ENCODE measurements around the gene TMEM14A.
"Not testable (repeated sequence)": the region's sequence is repeated elsewhere in the genome, so short reads cannot be mapped to it uniquely, and the experiment has no call there.

Gene TMEM14A

GRCh38 chr6:52697903-52698302 lies 27.0 kb downstream of the TMEM14A start:
- DNase-seq (ENCODE audit: low read depth in 3 of 3), result no peak

DNA sequence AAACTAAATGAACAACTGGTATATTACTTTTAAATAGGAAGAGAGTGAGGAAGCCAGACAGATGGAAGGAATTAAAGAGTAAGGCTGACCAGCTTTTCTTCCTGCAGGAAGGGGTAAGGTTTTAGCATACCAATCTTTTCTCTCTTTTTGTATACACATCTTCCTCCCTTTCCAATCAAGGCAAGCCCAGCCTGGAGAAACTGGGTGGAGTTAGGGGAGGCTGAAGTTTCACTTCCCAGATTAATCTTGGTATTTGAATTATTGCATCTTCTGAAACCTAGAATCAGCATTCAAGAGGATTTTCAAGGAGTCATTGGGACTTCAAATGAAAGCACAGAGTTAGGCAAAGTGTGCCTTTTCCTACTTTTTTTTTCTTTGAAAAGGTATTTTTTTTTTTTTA lies 33.1 kb downstream of the TMEM14A start:
- DNase-seq (ENCODE audit: low read depth in 3 of 3), result no peak

DNA sequence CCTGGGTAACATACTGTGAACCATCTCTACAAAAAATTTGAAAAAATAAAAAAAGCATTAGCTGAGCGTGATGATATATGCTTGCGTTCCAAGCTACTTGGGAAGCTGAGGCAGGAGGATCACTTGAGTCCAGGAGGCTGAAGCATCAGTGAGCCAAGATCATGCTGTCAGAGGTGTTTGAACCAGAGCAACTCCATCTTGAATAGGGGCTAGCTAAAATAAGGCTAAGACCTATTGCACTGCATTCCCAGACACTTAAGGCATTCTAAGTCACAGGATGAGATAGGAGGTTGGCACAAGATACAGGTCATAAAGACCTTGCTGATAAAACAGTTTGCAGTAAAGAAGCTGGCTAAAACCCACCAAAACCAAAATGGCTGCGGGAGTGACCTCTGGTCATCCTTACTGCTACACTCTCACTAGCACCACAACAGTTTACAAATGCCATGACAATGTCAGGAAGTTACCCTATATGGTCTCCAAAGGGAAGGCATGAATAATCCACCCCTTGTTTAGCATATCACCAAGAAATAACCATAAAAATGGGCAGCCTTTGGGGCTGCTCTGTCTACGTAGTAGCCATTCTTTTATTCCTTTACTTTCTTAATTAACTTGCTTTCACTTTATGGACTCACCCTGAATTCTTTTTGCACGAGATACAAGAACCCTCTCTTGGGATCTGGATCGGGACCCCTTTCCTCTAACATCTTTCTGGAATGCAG lies 34.0 kb downstream of the TMEM14A start:
- not testable (repeated sequence) for DNase-seq (ENCODE audit: low read depth in 3 of 3)

GRCh38 chr6:52706001-52706400 lies 35.1 kb downstream of the TMEM14A start:
- no peak for DNase-seq (ENCODE audit: low read depth in 3 of 3)

DNA sequence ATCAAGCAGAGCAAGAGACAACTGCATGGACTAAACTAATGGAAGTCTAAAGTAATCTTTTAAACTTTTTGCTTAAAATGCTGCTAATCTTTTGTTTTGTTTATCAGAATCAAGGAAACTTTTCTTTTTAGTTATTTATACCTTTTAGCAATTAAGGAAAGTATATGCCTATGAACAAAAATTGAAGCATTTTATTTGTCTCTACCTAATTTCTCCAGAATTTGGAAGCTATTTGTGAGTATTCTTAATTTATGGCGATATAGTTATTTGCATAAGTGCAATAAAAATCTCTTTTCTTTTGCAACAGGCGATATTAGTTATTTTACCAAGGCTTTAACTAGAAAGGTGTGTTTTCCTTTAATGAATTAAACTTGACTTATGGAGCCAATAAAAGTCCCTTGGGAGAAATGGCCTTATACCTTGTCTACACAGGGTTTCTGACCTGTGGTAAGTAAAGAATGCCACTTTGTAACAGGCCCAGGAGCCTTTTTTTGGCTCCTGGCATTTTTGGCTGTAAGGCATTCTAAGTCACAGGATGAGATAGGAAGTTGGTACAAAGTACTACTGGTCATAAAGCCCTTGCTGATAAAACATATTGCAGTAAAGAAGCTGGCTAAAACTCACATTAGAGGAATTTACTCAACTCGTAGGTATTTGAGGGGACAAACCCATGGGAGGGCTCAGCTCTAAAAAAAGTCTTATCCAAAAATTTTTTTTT lies 37.2 kb downstream of the TMEM14A start:
- DNase-seq (ENCODE audit: low read depth in 3 of 3), result no peak

GRCh38 chr6:52712136-52712535 lies 41.2 kb downstream of the TMEM14A start:
- DNase-seq (ENCODE audit: low read depth in 3 of 3), result no peak

DNA sequence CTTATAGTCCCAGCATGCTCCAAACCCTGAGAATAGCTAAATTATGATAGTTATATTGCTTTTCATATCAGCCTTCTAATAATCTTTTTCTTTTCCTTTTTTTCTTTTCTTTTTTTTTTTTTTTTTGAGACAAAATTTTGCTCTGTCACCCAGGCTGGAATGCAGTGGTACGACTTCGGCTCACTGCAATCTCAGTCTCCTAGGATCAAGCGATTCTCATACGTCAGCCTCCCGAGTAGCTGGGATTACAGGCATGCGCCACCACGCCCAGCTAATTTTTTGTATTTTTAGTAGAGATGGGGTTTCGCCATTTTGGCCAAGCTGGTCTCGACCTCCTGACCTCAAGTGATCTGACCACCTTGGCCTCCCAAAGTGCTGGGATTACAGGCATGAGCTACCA lies 43.8 kb downstream of the TMEM14A start:
- DNase-seq (ENCODE audit: low read depth in 3 of 3), result not testable (repeated sequence)

- no peak for DNase-seq (ENCODE audit: low read depth in 3 of 3)
These were observed 47.6 kb downstream of the TMEM14A start for GRCh38 chr6:52718550-52718949.

DNA sequence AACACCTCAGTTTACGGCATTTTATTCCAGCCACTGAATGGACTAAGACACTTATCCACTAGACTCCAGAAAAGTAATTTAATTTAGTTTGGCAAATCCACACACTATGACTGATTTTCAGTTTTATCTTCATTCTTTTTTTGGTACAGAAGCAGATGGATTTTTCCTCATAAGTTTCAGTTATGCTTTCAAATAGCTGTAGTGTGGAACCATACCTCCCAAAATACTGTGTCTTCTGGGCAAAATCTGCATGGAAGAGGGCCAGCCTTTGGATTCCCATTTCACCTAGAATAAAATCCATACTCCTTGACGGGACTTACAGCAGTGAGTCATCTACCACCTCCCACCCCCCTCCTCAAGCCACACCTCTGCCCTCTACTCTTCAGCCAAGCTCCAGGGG lies 49.4 kb downstream of the TMEM14A start:
- DNase-seq (ENCODE audit: low read depth in 3 of 3), result no peak

GRCh38 chr6:52724042-52724405 lies 53.1 kb downstream of the TMEM14A start:
- no peak for DNase-seq (ENCODE audit: low read depth in 3 of 3)

GRCh38 chr6:52724406-52725121 lies 53.7 kb downstream of the TMEM14A start:
- peak; percentile 12 to 63 (median 18) for DNase-seq (ENCODE audit: low read depth in 3 of 3)

- DNase-seq (ENCODE audit: low read depth in 3 of 3), result no peak
These were observed 54.2 kb downstream of the TMEM14A start for GRCh38 chr6:52725143-52725534.

- no peak for DNase-seq (ENCODE audit: low read depth in 3 of 3)
These were observed 54.8 kb downstream of the TMEM14A start for GRCh38 chr6:52725535-52726192.

DNA sequence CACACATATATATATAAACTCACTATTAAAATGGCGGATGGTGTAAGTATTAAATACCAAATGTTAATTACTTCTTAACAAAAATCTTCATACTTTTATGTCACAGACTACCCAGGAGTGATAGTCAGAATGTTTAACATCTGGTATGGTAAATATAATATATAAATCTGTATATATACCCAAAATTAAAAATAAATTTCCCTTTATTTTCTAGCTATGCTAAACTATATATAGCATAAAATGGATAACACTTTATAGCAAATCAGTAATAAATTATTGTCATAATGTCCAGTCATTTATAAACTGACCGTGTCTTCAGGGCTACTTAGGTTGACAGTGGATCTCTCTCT lies 55.3 kb downstream of the TMEM14A start:
- DNase-seq (ENCODE audit: low read depth in 3 of 3), result no peak

GRCh38 chr6:52726741-52727535 lies 56.0 kb downstream of the TMEM14A start:
- DNase-seq (ENCODE audit: low read depth in 3 of 3), result no peak

GRCh38 chr6:52727908-52728307 lies 57.0 kb downstream of the TMEM14A start:
- no peak for DNase-seq (ENCODE audit: low read depth in 3 of 3)

- DNase-seq (ENCODE audit: low read depth in 3 of 3), result no peak
These were observed 57.5 kb downstream of the TMEM14A start for GRCh38 chr6:52728394-52728793.

DNA sequence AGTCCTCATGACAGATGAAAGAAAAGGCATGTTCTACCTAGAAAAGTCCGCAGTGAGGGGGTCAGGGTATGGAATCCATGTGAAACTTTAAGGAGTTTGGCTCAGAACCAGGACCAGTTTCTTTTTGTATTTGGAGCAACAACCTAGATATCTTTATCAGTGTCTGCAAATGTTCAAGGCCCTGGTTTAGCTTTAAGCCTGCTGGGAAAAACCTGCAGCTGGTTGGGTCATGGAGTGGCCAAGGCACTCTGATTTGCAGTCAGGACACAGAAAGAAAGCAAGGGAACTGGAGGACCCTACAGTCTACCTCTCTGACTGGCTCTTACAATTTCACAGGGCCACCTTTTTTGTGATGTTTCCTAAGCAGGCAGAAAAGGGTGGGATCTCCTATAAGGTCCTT lies 58.7 kb downstream of the TMEM14A start:
- no peak for DNase-seq (ENCODE audit: low read depth in 3 of 3)

- no peak for DNase-seq (ENCODE audit: low read depth in 3 of 3)
These were observed 60.8 kb downstream of the TMEM14A start for GRCh38 chr6:52731719-52732118.

GRCh38 chr6:52733172-52733571 lies 62.3 kb downstream of the TMEM14A start:
- DNase-seq (ENCODE audit: low read depth in 3 of 3), result no peak

DNA sequence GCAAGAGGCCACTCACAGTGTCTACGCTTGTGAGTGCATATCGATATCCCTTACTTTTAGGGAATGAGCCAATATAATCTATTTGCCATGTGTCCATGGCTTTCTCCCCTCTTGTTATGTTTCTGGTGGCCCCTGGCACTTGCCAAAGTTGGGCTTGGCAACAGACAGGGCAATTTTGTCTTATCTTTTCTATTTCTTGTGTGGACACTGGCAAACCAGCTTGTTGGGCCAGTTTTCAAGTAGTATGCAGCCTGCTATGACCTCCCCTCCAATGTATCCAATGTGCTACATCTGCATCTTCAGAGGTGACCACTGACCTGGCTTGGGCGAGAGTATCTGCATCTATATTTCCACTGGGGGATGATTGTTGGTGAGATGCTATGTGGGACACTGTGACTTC lies 63.2 kb downstream of the TMEM14A start:
- no peak for DNase-seq (ENCODE audit: low read depth in 3 of 3)

DNA sequence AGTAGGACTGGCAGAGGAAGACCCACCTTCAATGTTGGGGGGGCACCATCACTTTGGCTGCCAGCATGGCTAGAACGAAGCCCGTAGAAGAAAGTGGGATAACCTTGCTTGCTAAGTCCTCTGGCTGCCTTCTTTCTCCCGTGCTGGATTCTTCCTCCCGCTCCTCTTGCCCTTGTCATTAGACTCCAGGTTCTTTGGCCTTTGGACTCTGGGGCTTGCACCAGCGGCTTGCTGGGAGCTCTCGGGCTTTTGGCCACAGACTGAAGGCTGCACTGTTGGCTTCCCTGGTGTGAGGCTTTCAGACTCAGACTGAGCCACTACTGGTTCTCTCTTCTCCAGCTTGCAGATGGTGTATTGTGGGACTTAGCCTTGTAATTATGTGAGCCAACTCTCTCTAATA lies 64.2 kb downstream of the TMEM14A start:
- no peak for DNase-seq (ENCODE audit: low read depth in 3 of 3)

Data from stimulated activated CD4-positive, alpha-beta T cell treated with anti-CD3 and anti-CD28 coated beads, TNF-alpha, amount 100 ng/mL, for 24 hours (primary cell).